ENCODE results near the gene RBM20. TPM values are rescaled to one million over a fixed set of nuclear protein-coding genes. Genes with fewer than 3 reads are reported as not detected.

Gene RBM20
- total RNA-seq, 4 donors from 2014 or later, result 0.54 to 4.3 (median 1.5) TPM

DNA sequence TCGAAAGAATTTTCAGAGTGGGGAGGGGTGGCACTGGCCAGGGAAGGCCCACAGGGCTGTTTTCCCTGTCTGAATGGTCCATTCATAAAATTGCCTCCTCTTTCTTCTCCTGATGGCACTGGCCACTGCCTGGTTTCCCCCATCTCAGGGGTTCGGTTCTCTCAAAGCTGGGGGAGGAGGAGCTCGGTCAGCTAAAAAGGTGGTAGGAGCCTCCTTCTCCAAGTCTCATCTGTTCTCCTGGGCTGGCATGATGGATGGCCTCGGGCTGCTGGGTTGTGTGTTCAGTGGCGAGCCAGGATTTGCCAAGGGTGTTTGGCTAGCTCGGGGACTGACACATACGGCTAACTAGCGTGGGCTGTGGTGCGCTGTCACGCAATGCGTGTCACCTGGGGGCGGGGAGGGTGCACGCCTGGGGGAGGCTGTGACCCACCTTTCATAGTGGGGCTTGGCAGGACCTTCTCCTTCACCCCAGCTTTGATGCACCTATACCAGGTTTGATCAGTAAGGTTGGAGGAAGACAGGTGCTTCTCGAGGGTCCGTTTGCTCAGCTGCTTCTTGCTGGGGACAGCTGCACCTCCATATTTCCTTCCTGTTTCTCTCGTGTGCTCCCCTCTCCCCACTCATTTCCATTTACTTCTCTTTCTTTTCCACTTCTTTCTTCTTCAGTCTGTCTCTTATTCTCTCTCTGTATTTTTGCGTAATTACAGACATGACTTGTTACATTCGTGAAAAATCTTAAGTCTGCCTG, 36.3 kb downstream of the RBM20 start:
- Histone ChIP-seq H3K4me1 (no peaks in the 10 kb centered on the region), H3K4me3 (replicated peaks in 1 of 3) (no peak overlapping the region), H3K9me3 (no peaks in the 10 kb centered on the region), H3K36me3 (no peaks in the 10 kb centered on the region), H3K27me3 (no peaks in the 10 kb centered on the region), H3K27ac (no peak overlapping the region)
- DNase-seq, result no peak
- intact Hi-C loops (cut with DNase I), result no loop called here
- TF ChIP-seq, protein P1, sequence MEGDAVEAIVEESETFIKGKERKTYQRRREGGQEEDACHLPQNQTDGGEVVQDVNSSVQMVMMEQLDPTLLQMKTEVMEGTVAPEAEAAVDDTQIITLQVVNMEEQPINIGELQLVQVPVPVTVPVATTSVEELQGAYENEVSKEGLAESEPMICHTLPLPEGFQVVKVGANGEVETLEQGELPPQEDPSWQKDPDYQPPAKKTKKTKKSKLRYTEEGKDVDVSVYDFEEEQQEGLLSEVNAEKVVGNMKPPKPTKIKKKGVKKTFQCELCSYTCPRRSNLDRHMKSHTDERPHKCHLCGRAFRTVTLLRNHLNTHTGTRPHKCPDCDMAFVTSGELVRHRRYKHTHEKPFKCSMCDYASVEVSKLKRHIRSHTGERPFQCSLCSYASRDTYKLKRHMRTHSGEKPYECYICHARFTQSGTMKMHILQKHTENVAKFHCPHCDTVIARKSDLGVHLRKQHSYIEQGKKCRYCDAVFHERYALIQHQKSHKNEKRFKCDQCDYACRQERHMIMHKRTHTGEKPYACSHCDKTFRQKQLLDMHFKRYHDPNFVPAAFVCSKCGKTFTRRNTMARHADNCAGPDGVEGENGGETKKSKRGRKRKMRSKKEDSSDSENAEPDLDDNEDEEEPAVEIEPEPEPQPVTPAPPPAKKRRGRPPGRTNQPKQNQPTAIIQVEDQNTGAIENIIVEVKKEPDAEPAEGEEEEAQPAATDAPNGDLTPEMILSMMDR (IDR thresholded peaks at IDR 0.05), result no peak
- no peak for TF ChIP-seq POLR2A (IDR thresholded peaks at IDR 0.05)
- 72 to 76% methylated on average over 18 of the region's 18 CpGs for WGBS, 2 donors

DNA sequence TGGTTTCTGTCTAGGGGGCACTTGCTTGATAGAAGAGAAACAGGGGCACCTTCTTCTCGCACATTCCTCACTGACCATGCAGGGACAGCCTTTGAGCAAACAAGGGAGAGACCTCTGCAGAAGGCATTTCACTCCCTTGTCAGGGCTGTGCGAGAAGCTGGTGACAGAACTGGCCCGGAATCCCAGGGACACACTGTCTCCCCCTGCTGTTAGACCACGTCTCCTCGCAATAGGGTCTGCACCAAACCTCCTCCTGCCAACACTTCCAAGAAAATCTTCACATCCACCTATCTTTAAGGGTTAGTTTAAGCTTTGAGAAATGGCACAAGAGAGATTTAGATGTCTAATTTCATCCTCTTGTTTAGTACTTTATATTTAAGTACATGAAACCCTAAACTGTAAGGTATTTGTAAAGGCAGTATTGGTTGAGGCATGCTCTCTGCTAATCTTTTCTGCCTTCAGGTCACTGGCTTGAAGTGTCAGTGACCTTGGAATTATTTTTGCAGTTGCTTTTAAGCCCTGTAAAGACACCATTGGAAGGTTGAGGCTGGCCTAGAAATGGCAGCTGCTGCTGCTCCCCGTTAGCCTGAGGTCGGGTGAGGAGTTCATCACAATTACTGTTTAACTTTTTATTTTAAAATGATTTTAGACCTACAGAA, 37.0 kb downstream of the RBM20 start:
- H3K4me1 ChIP-seq, result no peaks in the 10 kb centered on the region
- no peak for TF ChIP-seq POLR2A (IDR thresholded peaks at IDR 0.05)
- TF ChIP-seq, protein P1 (IDR thresholded peaks at IDR 0.05), result peak in 5 of 6 experiments; percentile 28 to 51 (median 46)
- no peak overlapping the region for H3K27ac ChIP-seq
- H3K9me3 ChIP-seq, result no peaks in the 10 kb centered on the region
- no peaks in the 10 kb centered on the region for H3K36me3 ChIP-seq
- WGBS, 2 donors, result 37 to 52% methylated on average over 7 of the region's 7 CpGs
- peak; percentile 41 to 47 for DNase-seq
- no peak overlapping the region for H3K4me3 ChIP-seq (replicated peaks in 1 of 3)
- intact Hi-C loops (cut with DNase I), result no loop called here
- H3K27me3 ChIP-seq, result no peaks in the 10 kb centered on the region

DNA sequence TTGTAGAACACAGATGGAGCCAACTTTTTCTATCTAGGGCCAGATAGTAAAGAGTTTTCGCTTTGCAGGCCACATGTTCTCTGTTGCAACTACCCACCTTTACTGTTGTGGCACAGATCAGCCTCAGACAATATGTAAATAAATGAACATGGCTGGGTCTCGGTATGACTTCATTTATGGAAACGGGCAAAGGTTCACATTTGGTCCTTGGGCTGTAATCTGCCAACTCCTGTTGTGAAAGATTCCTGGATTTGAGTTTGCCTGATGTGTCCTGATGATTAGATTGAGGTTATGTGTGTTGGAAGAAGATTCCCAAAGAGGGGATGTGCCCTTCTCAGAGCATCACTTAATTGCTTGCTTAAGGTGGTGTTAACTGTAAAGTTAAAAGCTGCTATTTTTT, 38.2 kb downstream of the RBM20 start:
- no peak for DNase-seq
- no peaks in the 10 kb centered on the region for H3K9me3 ChIP-seq
- no peaks in the 10 kb centered on the region for H3K4me1 ChIP-seq
- no peaks in the 10 kb centered on the region for H3K36me3 ChIP-seq
- H3K27ac ChIP-seq, result no peak overlapping the region
- 92 to 93% methylated on average over 3 of the region's 3 CpGs for WGBS, 2 donors
- TF ChIP-seq, protein P1 (IDR thresholded peaks at IDR 0.05), result no peak
- no peak for TF ChIP-seq POLR2A (IDR thresholded peaks at IDR 0.05)
- no peak overlapping the region for H3K4me3 ChIP-seq (replicated peaks in 1 of 3)
- intact Hi-C loops (cut with DNase I), result no loop called here
- no peaks in the 10 kb centered on the region for H3K27me3 ChIP-seq

DNA sequence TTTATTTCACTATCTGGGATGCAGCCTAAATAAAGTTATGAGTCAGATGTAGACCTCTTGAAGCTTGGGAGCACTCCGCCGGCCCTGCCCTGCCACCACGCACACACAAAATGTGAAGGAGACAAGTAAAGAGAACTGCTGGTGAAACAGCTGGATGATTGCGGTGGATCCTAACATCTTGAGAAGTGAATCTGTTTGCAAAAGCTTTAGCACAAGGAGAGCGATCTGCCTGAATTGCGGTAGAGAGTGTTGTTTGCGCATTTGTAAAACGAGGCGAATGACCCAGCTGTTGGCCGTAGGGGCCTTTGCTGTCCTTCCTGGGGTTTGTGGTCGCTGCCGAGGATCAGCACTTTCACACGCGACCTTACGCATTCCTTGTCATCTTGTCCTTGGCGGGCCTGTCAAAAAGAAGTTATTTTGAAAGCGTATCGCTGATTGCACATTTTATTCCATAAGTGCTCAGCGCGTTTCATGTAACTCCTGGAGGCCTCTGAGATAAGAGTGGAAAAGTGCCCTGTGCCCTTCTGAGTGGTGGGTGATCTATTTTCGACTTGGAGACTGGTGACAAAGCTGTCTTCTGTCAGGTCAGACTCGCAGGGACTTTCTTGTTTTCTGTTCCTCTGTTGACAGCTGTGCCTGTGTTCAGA, 40.8 kb downstream of the RBM20 start:
- Histone ChIP-seq H3K4me3 (replicated peaks in 1 of 3) (no peak overlapping the region), H3K36me3 (no peaks in the 10 kb centered on the region), H3K4me1 (no peaks in the 10 kb centered on the region), H3K9me3 (no peaks in the 10 kb centered on the region), H3K27ac (no peak overlapping the region), H3K27me3 (no peaks in the 10 kb centered on the region)
- 76% methylated on average over 22 of the region's 22 CpGs for WGBS, 2 donors
- intact Hi-C loops (cut with DNase I), result no loop called here
- no peak for DNase-seq
- no peak for TF ChIP-seq POLR2A (IDR thresholded peaks at IDR 0.05)
- TF ChIP-seq, protein P1 (IDR thresholded peaks at IDR 0.05), result no peak

DNA sequence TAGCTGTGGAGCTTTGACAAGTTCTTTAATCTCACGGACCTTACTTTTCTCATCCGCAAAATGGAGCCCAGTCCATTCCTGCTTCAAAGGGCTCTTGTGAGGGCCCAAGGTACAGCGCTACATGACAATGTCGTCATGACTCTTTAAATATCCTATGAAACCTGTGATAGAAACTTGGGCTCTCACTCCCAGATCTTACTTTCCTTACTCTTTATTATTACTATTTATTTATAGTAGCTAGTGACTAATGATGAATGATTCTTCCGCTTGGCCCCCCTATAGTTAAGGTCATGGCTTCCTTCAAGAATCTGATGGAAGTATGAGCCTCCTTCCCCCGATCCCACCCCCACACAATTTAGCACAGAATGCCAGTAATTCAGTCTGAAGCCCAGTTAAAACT, 41.9 kb downstream of the RBM20 start:
- intact Hi-C loops (cut with DNase I), result no loop called here
- Histone ChIP-seq H3K4me1 (no peaks in the 10 kb centered on the region), H3K9me3 (no peaks in the 10 kb centered on the region), H3K4me3 (replicated peaks in 1 of 3) (no peak overlapping the region), H3K36me3 (no peaks in the 10 kb centered on the region), H3K27ac (no peak overlapping the region), H3K27me3 (no peaks in the 10 kb centered on the region)
- 93 to 94% methylated on average over 6 of the region's 6 CpGs for WGBS, 2 donors
- TF ChIP-seq, protein P1 (IDR thresholded peaks at IDR 0.05), result no peak
- no peak for TF ChIP-seq POLR2A (IDR thresholded peaks at IDR 0.05)
- no peak for DNase-seq

Measured in thyroid gland (tissue), 4 donors.